Heart left ventricle (tissue), 16 donors: Measurements from ENCODE around the gene ST7. TPM values are rescaled to one million over a fixed set of nuclear protein-coding genes. Genes with fewer than 3 reads are reported as not detected.

Experiments
- ATAC-seq, 4 donors: fragments of 200-7000 bp; cut with Tn5 transposase; one replicate each; pipeline ENCODE4 v1.9.1; 2020 to 2022; ENCODE audit warnings: moderate library complexity in 4 of 4, mild to moderate bottlenecking in 3 of 4, moderate number of reproducible peaks in 1 of 4
- DNase-seq, 5 donors: peaks; one replicate each; pipeline ENCODE4 v3.0.0-alpha.2; 2020
- H3K27ac ChIP-seq, 12 donors: fragments of 200-600 bp; sonication (generic) in 4 of 12; one replicate each; pipeline versions ENCODE4 v1.5.0 to v1.8.0; 2016 to 2022; ENCODE audit warnings: mild to moderate bottlenecking in 2 of 12
- H3K27me3 ChIP-seq, 9 donors: fragments of 200-600 bp; sonication (generic) in 2 of 9; one replicate each; pipeline versions ENCODE4 v1.5.1 to v1.8.0; 2016 to 2022; ENCODE audit warnings: mild to moderate bottlenecking in 3 of 9
- H3K36me3 ChIP-seq, 9 donors: fragments of 200-600 bp; sonication (generic) in 2 of 9; one replicate each; pipeline versions ENCODE4 v1.5.0 to v1.8.0; 2018 to 2022; ENCODE audit warnings: mild to moderate bottlenecking in 2 of 9
- H3K4me1 ChIP-seq, 12 donors: fragments of 200-600 bp; sonication (generic) in 4 of 12; one replicate each; pipeline versions ENCODE4 v1.5.0 to v1.8.0; 2016 to 2022; ENCODE audit warnings: mild to moderate bottlenecking in 3 of 12
- H3K4me3 ChIP-seq, 12 donors: fragments of 200-600 bp; sonication (generic) in 4 of 12; one replicate each; pipeline versions ENCODE4 v1.5.0 to v1.8.0; 2017 to 2022; ENCODE audit warnings: mild to moderate bottlenecking in 9 of 12, moderate library complexity in 4 of 12
- H3K9me3 ChIP-seq, 12 donors: fragments of 200-600 bp; sonication (generic) in 4 of 12; one replicate each; pipeline versions ENCODE4 v1.5.0 to v1.8.0; 2016 to 2022; ENCODE audit warnings: mild to moderate bottlenecking in 1 of 12
- POLR2A ChIP-seq, 2 donors: fragments of 450-650 bp; IDR thresholded peaks; one replicate each; pipeline ENCODE4 v1.6.1; 2017; ENCODE audit warnings: antibody characterized with exemption in 2 of 2, mild to moderate bottlenecking in 2 of 2, moderate library complexity in 2 of 2
- WGBS, 4 donors: extraction: QIAGEN DNeasy Blood & Tissue Kit in 2 of 4; methylation state at CpG; one replicate each; pipeline versions ENCODE4 v1.1.5 to v1.1.7; 2013 to 2018; 5-methylcytosine and 5-hydroxymethylcytosine counted together
- intact Hi-C, 10 donors: fragments of 100-400 bp; cut with DNase I; formaldehyde crosslinking; loops; one replicate each; pipeline versions ENCODE4 v1.11.1 to v1.14.2; 2022
- polyA plus RNA-seq, 2 donors: library from polyadenylated mRNA; stranded (reverse); fragments of 200-250 nt; gene quantifications; one replicate each; pipeline ENCODE4 v1.2.3, GENCODE V29; 2013
- total RNA-seq, 9 donors: library from RNA; depleted of rRNA in 2 of 9; stranded (reverse); fragments of >200 nt in 2 of 9; fragmentation: NEBNext Ultra II Directional in 3 of 9; extraction: Animal tissue kit (Norgen Biotek cat#: 25700) in 3 of 9; gene quantifications; one replicate each; pipeline versions ENCODE4 v1.1.0 to v1.2.4, GENCODE V29; 2016 to 2023
- TF ChIP-seq, protein P1 (sequence below), 12 donors: fragments of 200-600 bp; sonication (generic) in 4 of 12; IDR thresholded peaks; one replicate each; pipeline versions ENCODE4 v1.5.0 to v1.8.0; 2018 to 2022; ENCODE audit warnings: antibody characterized with exemption in 12 of 12, mild to moderate bottlenecking in 5 of 12
- donor health status: ischemic (EF 13 %, LVEDD 7.1; RV severe dilation, severe dysfunction).
- donor health status: healthy with polysubstance abuse.
- donor health status: DM: no; HTN: yes; CAD: no.
- donor health status: DM: no; HTN: no; CAD: no.
- donor health status: ischemic (EF 25% LVEDD 6.9; RV normal size, moderate dysfunction).
- donor health status: ischemic (EF 25% LVEDD 5.7; RV mildly dilated, moderate dysfunction).
- donor health status: healthy.
- donor health status: DM: yes; HTN: yes; CAD: no.
- donor health status: ischemic (EF 35%, LVEDD 5.7; RV mildly dilated, moderate dysfunction).
- donor health status: nonischemic (EF 11% LVEDD 7.7; RV severe dilation, severe dysfunction).
- donor health status: DM: yes; HTN: yes; CAD: no.
- donor health status: PGD.
- donor health status: ischemic (EF 29% LVEDD 5.4; RV normal size, mild dysfunction).
- donor health status: nonischemic (EF 23%, LVEDD 6.1; RV moderate dilation, normal function).

The ST7 gene
- total and polyA plus RNA-seq, 11 donors, result 16.0 to 41.3 (median 25.5) TPM

DNA sequence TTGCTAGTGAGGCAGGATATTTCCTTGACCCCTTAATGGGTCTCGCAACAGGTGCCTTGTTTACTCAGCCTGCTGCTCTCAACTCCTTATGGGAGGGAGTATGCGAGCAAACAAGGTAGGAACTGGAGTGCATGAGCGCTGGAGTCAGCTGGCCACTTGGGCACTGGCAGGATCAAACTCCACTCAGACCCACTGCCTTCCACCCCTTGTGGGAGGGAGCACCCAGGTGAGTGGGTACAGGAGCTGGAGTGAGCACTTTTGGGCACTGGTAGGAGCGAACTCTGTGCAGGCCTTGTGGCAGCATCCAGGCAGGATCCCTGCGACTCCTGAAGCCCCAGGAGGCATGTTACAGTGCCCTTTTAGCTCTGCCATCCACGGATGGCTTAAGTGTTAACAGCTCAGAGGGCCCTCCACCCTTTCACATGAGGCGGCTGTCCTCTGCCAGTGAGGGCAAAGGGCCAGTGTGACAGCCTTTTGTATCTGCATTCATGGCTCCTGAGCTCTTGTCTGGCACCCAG is 123.2 kb downstream of the ST7 start:
- Histone ChIP-seq H3K27ac (peak overlapping the region in 10 of 12 donors; percentile 11 to 71 (median 60)), H3K9me3 (peaks cover 0 to 9% (median 0%) of the 10 kb centered on the region in 12 donors), H3K36me3 (no peaks in the 10 kb centered on the region), H3K4me3 (no peak overlapping the region), H3K4me1 (peaks cover 0 to 43% (median 18%) of the 10 kb centered on the region in 12 donors), H3K27me3 (no peaks in the 10 kb centered on the region)
- ATAC-seq, result peak; percentile 69 to 83 (median 80)
- intact Hi-C loops, result loop anchor here in 1 of 10 donors (10.0 kb wide), 1 partner anchor 62 kb away; no protein-coding TSS in a partner anchor
- DNase-seq, result peak; percentile 26 to 76 (median 67)
- TF ChIP-seq POLR2A (IDR thresholded peaks at IDR 0.05), result no peak
- TF ChIP-seq, protein P1, sequence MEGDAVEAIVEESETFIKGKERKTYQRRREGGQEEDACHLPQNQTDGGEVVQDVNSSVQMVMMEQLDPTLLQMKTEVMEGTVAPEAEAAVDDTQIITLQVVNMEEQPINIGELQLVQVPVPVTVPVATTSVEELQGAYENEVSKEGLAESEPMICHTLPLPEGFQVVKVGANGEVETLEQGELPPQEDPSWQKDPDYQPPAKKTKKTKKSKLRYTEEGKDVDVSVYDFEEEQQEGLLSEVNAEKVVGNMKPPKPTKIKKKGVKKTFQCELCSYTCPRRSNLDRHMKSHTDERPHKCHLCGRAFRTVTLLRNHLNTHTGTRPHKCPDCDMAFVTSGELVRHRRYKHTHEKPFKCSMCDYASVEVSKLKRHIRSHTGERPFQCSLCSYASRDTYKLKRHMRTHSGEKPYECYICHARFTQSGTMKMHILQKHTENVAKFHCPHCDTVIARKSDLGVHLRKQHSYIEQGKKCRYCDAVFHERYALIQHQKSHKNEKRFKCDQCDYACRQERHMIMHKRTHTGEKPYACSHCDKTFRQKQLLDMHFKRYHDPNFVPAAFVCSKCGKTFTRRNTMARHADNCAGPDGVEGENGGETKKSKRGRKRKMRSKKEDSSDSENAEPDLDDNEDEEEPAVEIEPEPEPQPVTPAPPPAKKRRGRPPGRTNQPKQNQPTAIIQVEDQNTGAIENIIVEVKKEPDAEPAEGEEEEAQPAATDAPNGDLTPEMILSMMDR (IDR thresholded peaks at IDR 0.05), result no peak
- 55 to 80% (median 65%) methylated on average over 7 of the region's 7 CpGs for WGBS, 4 donors

DNA sequence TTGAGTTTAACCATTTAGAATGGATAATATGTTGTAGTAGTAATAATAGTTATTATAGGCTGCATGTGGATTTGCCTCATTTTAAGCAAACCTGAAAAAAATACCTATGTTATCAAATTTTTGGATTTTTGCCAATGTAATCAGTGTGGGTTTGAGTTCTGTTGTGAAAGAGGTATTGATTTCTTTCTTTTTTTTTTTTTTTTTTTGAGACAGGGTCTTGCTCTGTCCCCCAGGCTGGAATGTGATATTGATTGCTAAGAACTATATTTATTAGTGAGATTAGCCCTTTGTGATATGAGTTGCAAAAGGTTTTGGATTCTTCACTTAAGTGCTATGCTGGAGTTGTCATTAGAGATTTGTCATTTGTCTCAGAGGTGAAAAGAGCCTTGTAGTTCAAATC is 124.4 kb downstream of the ST7 start:
- Histone ChIP-seq H3K4me1 (peaks cover 0 to 34% (median 12%) of the 10 kb centered on the region in 12 donors), H3K27me3 (no peaks in the 10 kb centered on the region), H3K9me3 (peaks cover 0 to 9% (median 0%) of the 10 kb centered on the region in 12 donors), H3K27ac (peak overlapping the region in 2 of 12 donors; percentile 66 to 71), H3K36me3 (no peaks in the 10 kb centered on the region), H3K4me3 (no peak overlapping the region)
- TF ChIP-seq, protein P1 (IDR thresholded peaks at IDR 0.05), result no peak
- no peak for TF ChIP-seq POLR2A (IDR thresholded peaks at IDR 0.05)
- intact Hi-C loops, result loop anchor here in 1 of 10 donors (10.0 kb wide), 1 partner anchor 63 kb away; no protein-coding TSS in a partner anchor
- ATAC-seq, result no peak
- DNase-seq, result no peak

DNA sequence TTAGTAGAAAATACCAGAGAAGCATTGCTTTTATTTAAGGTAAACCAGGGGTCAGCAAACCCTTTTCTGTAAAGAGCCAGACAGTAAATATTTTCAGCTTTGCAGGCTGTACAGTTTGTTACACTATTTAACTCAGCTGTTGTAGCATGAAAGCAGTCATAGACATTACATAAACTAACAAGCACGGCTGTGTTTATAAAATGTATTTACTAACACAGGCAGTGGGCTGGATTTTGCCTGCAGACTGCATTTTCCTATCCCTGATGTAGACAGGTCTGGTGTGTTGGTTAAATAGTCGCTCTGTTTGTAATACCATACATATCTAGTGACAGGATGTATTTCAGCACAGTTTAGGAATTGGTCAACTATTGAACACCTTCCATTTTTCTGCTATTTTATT is 129.3 kb downstream of the ST7 start:
- Histone ChIP-seq H3K9me3 (no peaks in the 10 kb centered on the region), H3K36me3 (no peaks in the 10 kb centered on the region), H3K27ac (no peak overlapping the region), H3K27me3 (no peaks in the 10 kb centered on the region), H3K4me3 (no peak overlapping the region), H3K4me1 (peaks cover 0 to 41% (median 17%) of the 10 kb centered on the region in 12 donors)
- intact Hi-C loops, result no loop called here
- ATAC-seq (no peak), DNase-seq (no peak)
- TF ChIP-seq, protein P1 (IDR thresholded peaks at IDR 0.05), result no peak
- no peak for TF ChIP-seq POLR2A (IDR thresholded peaks at IDR 0.05)
- 69 to 79% (median 78%) methylated on average over 2 of the region's 2 CpGs for WGBS, 4 donors

- whole genome bisulfite sequencing, 4 donors, result 51 to 70% (median 69%) methylated on average over 2 of the region's 2 CpGs
- intact Hi-C loops, result no loop called here
- peaks cover 0 to 47% (median 18%) of the 10 kb centered on the region in 12 donors for H3K4me1 ChIP-seq
Observed at GRCh38 chr7:117083648-117084047, 130.3 kb downstream of the ST7 start.

More at GRCh38 chr7:117083648-117084047, 130.3 kb downstream of the ST7 start:
- Histone ChIP-seq H3K36me3 (no peaks in the 10 kb centered on the region), H3K4me3 (no peak overlapping the region), H3K27ac (no peak overlapping the region), H3K9me3 (no peaks in the 10 kb centered on the region), H3K27me3 (no peaks in the 10 kb centered on the region)
- no peak for ATAC-seq
- DNase-seq, result no peak
- TF ChIP-seq, protein P1 (IDR thresholded peaks at IDR 0.05), result no peak
- no peak for TF ChIP-seq POLR2A (IDR thresholded peaks at IDR 0.05)
